Choroid plexus epithelial cell (primary cell): ENCODE measurements around the gene POU3F3.

Source experiments
- DNase-seq: peaks from one replicate; pipeline ENCODE4 v3.0.0-alpha.2; 2010; ENCODE audit warnings: low read depth
- H3K4me3 ChIP-seq: 2 replicates; pipeline ENCODE4 v1.5.1; 2011; ENCODE audit warnings: low read depth, mild to moderate bottlenecking, control low read depth, low read length, moderate library complexity
- TF ChIP-seq, protein P1 (sequence below): conservative IDR thresholded peaks from 2 replicates; pipeline ENCODE4 v1.5.1; 2011; ENCODE audit warnings: low read depth, mild to moderate bottlenecking, control low read depth, inconsistent platforms, low read length, moderate library complexity

POU3F3 gene

GRCh38 chr2:104825124-104825865 is 28.6 kb upstream of the POU3F3 start:
- DNase-seq = peak; percentile 73
- H3K4me3 ChIP-seq = no peak overlapping the region
- TF ChIP-seq, protein P1, sequence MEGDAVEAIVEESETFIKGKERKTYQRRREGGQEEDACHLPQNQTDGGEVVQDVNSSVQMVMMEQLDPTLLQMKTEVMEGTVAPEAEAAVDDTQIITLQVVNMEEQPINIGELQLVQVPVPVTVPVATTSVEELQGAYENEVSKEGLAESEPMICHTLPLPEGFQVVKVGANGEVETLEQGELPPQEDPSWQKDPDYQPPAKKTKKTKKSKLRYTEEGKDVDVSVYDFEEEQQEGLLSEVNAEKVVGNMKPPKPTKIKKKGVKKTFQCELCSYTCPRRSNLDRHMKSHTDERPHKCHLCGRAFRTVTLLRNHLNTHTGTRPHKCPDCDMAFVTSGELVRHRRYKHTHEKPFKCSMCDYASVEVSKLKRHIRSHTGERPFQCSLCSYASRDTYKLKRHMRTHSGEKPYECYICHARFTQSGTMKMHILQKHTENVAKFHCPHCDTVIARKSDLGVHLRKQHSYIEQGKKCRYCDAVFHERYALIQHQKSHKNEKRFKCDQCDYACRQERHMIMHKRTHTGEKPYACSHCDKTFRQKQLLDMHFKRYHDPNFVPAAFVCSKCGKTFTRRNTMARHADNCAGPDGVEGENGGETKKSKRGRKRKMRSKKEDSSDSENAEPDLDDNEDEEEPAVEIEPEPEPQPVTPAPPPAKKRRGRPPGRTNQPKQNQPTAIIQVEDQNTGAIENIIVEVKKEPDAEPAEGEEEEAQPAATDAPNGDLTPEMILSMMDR = no peak

DNA sequence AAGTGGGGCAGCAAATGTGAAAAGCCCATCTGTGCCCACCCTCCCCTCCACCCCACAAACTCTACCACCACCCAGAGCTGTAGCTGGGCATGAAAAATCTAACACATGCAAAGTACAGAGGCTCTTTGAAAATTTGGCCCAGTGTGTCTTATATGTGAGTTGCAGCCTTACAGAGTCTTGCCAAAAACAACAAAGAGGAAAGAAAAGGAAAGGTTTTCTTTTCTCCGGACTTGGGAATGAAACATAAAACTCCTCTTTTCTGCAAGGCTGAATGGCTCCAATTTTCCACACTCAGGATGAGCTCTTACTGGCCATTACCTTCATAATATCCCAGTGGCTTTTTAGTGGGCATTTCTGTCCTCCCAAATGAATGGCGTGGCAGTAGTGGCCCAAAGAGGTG is 27.9 kb upstream of the POU3F3 start:
- H3K4me3 ChIP-seq = no peak overlapping the region
- peak; percentile 44 for DNase-seq
- TF ChIP-seq, protein P1 = no peak

DNA sequence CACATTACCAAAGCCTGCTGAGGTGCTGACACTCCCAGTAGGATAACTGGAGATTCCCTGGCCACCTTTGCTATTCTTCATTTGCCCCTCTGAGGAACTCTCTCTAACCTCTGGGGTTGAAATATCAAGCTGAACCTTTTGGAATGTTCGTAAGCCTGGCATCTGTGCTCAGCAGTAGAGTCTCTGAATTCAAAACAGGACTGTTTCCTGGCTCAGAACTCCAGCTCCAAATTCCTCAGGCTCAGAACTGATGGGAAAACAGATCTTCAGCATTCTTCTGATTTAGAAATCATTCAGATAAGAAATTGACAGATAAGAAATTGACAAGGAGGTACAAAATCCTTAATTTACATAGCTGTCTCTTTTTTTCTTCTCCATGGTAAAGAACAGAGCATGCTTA is 22.2 kb upstream of the POU3F3 start:
- H3K4me3 ChIP-seq = no peak overlapping the region
- DNase-seq = no peak
- TF ChIP-seq, protein P1 = no peak

DNA sequence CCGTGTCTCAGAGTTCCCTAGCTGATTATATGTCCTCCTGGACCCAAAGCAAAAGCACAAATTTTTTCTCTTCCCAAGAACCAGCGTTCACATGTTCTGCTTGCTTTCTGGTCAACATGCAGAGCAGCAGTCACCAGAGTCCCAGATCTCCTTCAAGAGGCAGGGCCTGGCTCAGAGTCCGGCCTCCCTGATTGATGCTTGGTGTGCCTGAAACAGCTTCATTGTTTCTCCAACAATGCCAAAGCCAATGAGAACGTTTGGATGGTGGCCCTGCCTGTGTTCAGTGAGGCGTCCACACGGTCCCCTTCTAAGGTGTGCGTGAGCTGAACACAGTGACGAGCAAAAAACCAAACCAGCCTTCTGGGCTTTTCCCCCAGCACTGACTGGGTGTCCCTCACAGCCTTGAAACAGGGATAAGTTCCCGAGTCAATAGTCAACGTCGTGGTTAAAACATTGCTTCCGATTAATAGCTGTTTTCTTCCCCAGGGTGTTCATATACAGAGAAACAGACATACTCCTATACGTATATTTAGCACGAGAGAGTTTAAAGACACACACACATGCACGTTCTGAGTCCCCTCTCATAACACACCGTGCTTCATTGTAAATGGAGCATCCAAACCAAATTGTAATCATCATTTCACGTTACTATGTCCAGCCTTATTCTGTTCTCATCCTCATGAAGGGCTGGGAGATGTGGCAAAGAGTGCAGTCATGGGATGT is 19.3 kb upstream of the POU3F3 start:
- H3K4me3 ChIP-seq = no peak overlapping the region
- DNase-seq = no peak
- TF ChIP-seq, protein P1 = no peak

GRCh38 chr2:104836265-104836664 is 17.6 kb upstream of the POU3F3 start:
- TF ChIP-seq, protein P1 = no peak
- DNase-seq = no peak

DNA sequence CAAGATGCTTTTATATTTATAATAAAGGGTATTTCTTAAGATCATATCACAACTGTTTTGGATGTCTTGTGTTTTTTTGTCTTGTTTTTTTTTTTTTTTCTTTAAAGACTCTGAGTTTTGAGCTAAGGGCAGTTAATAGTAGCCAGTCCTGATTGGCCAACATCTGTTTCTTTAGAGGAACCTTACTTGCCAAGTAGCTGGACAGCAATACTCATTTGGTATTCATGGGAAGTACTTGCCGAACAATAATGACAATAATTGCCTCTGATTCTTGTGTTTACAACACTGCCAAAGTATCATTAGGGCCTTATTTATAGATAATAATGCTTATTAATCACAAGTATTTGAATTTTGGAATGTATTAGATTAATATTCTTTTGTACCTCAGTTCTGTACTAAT is 17.1 kb upstream of the POU3F3 start:
- no peak for DNase-seq
- TF ChIP-seq, protein P1 = no peak

More at GRCh38 chr2:104836265-104836664, 17.6 kb upstream of the POU3F3 start:
- no peak overlapping the region for H3K4me3 ChIP-seq

GRCh38 chr2:104840156-104840555 is 13.8 kb upstream of the POU3F3 start:
- no peak for DNase-seq
- no peak overlapping the region for H3K4me3 ChIP-seq
- TF ChIP-seq, protein P1 = no peak

More for the DNA sequence above, 17.1 kb upstream of the POU3F3 start:
- no peak overlapping the region for H3K4me3 ChIP-seq
